ENCODE measurements around the gene ZCWPW2.

DNA sequence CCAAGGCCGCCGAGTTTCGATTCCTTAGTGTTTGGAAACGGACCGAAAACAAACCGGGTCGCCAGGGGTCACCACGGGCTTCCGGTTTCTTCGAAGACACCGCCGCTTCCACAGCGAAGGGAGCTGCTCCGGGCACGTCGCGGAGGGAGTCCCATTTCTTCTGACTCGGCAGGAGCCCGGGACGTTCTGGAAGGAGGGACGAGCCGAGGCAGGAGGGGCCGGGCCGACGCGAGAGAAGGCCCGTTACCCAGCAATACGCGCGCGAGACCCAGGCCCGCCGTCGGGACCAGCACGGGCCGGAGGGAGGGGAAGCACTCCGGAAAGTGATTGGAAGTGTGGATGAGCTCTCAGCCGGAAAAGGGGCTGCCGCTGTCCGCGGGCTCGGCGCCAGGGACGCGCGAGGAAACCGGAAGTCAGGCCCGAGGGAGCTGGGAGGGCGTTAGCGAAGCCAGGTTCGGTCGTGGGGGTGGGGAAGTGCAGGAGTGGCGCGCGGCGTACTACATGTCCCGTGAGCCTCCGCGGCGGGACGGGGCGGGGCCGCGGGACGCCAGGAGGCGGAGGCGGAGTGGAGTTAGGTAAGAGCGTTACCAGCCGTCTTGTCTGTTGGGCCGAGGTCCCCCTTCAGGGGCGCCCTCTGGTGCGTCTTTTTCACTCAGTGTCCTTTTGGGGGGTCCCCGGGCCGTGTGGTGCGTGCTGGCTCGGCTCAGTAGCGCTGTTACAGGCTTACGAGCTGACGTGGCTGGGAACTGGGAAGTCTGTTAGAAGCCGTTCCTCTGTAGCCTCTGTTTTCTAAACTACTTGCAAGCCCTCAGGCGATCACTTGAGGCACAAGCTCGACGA, at the start of gene ZCWPW2, which contains the start of gene AZI2:
- TF ChIP-seq, protein P1, sequence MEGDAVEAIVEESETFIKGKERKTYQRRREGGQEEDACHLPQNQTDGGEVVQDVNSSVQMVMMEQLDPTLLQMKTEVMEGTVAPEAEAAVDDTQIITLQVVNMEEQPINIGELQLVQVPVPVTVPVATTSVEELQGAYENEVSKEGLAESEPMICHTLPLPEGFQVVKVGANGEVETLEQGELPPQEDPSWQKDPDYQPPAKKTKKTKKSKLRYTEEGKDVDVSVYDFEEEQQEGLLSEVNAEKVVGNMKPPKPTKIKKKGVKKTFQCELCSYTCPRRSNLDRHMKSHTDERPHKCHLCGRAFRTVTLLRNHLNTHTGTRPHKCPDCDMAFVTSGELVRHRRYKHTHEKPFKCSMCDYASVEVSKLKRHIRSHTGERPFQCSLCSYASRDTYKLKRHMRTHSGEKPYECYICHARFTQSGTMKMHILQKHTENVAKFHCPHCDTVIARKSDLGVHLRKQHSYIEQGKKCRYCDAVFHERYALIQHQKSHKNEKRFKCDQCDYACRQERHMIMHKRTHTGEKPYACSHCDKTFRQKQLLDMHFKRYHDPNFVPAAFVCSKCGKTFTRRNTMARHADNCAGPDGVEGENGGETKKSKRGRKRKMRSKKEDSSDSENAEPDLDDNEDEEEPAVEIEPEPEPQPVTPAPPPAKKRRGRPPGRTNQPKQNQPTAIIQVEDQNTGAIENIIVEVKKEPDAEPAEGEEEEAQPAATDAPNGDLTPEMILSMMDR (conservative IDR thresholded peaks at IDR 0.05; ENCODE audit: low read length): peak; percentile 36
- TF ChIP-seq EZH2phosphoT487 (IDR thresholded peaks at IDR 0.05; ENCODE audit: borderline replicate concordance): no peak

Data from Loucy (cell line).